Activated CD8-positive, alpha-beta memory T cell treated with anti-CD3 and anti-CD28 coated beads for 48 hours (primary cell): ENCODE results near the gene NRCAM.
"Not testable (repeated sequence)": the region's sequence is repeated elsewhere in the genome, so short reads cannot be mapped to it uniquely, and the experiment has no call there.

Experiments
- DNase-seq, 3 experiments: peaks; one replicate each; pipeline ENCODE4 v3.0.0-alpha.2; 2020; ENCODE audit warnings: low read depth in 2 of 3, low spot score in 2 of 3

Gene NRCAM

GRCh38 chr7:108285003-108285368 is 171.2 kb downstream of the NRCAM start:
- no peak for DNase-seq

- DNase-seq, result no peak
Observed at GRCh38 chr7:108284349-108285002, 171.8 kb downstream of the NRCAM start.

DNA sequence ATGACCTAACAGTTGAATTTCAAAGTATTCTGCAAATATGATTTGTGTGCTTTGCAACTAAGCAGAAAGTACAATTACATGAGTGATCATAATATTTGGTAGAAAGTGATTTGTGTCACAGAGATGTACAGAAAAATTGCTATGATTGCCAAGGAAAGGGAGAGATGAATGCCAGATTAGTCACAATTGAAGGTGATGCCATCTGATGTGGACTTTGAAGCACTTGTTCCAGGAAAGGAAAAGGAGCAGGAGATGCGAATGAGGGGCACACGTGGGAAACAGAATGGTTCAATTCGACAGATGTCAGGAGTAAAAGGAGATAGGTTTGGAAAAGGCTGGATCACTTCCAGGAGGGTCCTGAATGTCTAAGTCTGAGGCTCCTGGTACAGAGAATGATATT is 173.0 kb downstream of the NRCAM start:
- DNase-seq, result no peak

- no peak for DNase-seq
Observed at GRCh38 chr7:108282427-108282996, 173.7 kb downstream of the NRCAM start.

GRCh38 chr7:108280136-108280535 is 176.1 kb downstream of the NRCAM start:
- no peak for DNase-seq

GRCh38 chr7:108278776-108279175 is 177.5 kb downstream of the NRCAM start:
- no peak for DNase-seq

GRCh38 chr7:108278281-108278680 is 178.0 kb downstream of the NRCAM start:
- no peak for DNase-seq

DNA sequence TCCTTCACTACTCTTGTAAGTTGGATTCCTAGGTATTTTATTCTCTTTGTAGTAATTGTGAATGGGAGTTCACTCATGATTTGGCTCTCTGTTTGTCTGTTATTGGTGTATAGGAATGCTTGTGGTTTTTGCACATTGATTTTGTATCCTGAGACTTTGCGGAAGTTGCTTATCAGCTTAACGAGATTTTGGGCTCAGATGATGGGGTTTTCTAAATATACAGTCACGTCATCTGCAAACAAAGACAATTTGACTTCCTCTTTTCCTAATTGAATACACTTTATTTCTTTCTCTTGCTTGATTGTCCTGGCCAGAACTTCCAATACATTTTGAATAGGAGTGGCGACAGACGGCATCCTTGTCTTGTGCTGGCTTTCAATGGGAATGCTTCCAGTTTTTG is 181.8 kb downstream of the NRCAM start:
- not testable (repeated sequence) for DNase-seq

- not testable (repeated sequence) for DNase-seq
Observed at GRCh38 chr7:108272891-108273290, 183.3 kb downstream of the NRCAM start.

DNA sequence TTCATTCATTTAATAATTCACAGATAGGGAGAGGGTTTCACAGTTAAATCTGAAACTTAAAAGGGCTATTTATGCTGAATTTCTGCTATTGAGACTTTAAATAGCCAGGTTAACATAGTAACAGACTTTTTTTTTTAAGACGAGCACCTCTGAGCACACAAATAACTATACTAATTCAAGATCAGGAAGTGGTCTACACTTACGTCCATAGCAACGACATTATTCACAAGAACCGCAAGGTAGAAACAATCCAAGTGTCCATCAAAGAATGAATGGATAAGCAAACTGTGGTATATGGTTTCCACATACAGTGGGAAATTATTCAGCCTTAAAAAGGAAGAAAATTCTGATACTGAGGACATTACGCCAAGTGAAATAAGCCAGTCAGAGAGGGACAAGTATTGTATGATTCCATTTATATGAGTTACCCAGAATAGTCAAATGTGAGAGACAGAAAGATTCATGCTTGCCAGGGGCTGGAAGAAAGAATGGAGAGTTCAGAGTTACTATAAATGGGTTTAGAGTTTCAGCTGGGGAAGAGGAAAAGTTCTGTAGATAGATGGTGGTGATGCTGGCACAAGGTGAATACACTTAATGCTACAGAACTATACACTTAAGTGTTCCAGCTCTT is 185.7 kb downstream of the NRCAM start:
- DNase-seq, result no peak

DNA sequence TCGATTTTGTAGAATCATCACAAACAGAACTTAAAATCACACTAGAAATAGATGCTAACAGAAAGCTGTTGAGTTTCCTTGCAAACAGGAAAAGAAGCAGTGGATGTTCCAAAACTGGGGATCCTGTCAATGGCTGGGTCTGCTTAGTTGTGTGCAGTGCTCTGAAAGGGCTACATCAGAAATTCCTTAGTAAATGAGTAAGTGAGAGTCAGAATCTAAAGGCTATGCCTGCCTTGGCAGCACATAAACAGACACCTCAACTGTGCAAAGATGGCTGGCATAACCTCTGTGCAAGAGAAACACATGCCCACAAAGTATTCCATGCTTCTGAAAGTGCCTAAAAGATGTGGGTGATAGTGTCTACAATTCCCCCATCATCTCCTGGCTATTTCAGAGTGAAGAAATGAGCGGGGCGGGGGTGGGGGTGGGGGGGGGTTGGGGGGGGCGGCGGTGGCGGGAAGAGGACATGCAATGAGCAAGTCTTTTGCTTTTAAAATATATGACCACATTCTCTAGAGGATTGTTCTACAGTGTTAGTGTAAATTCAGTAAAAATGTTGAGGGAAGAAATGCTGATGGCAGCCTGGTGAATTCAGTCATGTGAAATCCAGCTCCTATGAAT is 187.9 kb downstream of the NRCAM start:
- DNase-seq, result no peak

- DNase-seq, result no peak
Observed at GRCh38 chr7:108267615-108268014, 188.6 kb downstream of the NRCAM start.

DNA sequence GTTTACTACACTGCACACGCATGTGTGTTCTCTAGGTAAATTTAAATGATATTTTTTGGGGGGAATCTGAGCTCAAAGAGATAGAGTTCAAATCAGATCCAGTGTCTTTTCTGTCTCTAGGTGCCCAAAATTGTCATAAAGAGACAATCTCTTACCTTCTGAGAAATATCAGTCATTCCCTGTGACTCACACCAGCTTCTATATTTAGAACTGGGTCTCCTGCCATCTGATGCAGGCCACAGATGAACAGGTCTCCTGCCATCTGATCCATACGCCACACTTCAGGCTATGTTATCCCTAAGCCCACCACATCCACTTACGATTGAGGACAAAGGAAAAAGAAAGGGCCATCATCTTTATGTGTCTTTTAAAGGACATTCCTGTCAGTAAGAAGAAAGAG is 189.7 kb downstream of the NRCAM start:
- no peak for DNase-seq

GRCh38 chr7:108266035-108266434 is 190.2 kb downstream of the NRCAM start:
- no peak for DNase-seq

DNA sequence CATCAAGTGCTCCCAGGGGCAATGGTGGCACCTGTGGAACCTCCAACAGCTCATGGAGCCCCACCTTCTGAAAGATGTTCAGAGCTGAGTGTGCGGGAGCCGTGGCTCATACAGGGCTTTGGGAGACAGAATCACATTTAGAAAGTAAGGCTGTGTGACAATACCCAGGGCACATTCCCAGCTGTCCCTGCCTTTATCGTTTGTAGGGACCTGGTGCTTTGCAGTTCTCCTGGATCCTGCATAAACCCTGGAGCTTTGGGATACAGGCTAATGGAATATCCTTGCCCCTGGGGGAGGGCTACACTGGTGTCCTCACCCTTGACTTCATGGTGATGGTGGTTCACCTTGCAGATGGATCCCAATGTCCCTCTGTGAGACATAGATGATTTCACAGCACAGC is 191.2 kb downstream of the NRCAM start:
- DNase-seq, result no peak

DNA sequence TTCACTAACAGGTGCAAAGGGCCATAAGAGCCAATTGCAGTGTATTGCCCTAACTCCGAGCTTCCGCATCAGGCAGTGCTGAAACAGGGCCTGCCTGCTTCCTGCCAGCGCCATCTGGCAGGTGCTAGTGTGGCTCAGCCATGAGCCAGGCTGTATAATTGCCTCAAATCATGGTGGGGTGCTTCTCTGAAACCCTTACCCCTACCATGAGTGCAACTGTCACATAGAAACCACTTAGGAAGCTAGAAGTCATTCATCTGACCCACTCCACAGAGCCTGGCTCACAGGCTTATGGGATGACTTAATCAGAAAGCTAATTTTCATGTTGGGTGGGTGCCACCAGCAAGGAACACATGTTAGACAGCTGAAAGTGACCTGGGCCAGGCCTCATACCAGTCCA is 192.8 kb downstream of the NRCAM start:
- DNase-seq, result no peak

DNA sequence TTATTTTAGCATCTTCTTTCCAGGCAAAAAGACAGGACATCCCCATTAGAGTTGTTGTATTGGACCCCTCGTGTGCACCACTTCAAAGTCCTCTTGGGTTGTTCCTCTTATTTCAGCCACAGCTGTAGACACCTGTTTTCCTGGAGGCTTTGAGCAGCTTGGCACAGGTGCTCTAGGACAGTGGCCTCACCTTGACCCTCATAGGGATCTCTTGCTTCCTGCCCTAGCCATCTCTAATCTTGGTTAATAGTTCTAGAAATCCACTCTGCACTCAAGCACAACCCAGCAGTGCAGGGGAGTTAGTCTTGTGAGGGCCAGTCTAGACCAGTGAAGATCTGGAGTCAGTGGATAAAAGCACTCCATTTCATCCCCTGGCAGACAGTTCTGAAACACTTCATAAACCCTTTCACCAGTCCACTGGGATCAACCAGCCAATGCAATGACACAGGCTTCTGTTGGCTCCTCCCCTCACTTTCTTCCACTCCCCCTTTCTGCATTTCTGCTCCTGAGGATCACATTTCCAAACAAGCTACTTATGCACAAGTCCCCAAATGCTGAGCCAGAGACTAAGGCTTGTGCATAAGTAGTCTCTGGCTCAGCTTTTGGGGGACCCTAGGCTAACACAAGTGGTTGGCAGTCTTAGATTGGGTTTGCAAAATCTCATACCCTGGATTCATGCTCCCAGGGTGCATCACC is 194.5 kb downstream of the NRCAM start:
- no peak for DNase-seq

DNA sequence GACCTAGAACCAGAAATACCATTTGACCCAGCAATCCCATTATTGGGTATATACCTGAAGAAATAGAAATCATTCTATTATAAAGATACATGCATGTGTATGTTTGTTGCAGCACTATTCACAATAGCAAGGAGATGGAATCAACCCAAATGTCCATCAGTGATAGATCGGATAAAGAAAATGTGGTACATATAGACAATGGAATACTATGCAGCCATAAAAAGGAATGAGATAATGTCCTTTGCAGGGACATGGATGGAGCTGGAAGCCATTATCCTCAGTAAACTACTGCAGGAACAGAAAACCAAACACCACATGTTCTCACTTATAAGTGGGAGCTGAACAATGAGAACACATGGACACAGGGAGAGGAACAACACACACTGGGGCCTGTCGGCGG is 196.8 kb downstream of the NRCAM start:
- DNase-seq, result not testable (repeated sequence)

DNA sequence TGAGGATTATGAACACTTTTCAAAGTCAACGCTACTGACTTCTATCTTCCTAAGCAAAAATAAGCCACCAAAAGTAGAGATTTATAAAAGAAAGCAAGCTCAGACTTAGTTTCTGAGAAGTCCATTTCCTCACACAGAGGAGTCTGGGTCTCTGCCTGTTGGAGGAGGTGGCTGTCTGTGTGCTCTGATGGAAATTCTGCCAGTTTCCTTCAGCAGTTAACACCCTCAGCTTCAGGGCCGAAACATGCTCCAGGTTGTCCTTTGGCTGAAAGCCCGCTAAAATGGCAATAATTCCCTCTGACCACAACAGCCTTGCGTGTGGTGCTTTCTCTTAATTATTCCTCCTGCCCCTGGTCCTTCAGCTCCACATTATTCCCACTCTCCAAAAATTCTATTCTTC is 198.3 kb downstream of the NRCAM start:
- DNase-seq, result no peak

- no peak for DNase-seq
Observed at GRCh38 chr7:108254259-108254658, 202.0 kb downstream of the NRCAM start.

DNA sequence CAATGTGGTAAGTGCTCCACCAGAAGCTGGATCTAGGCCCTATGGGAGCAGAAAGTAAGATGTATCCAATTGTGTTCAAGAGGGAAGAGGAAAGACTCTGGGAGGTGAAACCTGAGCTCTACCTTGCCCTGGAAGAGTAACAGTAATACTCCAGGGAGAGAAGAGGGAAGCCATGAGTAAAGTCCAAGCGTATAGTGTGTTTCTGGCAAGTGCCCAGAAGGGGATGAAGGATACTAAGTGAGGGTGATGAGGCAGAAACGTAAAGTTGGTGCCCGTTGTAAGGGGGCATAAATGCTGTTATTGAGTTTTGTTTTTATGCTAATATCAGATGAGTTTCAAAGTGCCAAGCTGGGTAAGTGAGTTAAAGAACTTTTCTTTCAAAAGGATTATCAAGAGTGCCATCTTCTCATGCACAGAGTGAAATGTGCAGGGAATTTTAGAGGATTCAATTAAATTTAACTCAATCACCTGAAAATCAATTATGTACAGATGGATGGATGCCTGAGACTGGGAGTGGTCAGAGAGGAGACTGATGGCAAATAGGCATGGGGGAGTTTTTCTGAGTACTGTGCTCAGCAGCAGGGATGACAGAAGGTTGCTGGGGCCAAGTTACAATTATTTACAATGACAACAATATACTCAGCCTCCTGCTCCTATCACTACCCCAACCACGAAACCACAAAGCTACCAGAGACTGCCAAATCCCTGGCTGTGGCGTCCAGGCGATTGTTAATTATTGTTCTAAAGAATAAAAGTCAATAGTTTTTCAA is 202.8 kb downstream of the NRCAM start:
- no peak for DNase-seq
